Transverse colon (tissue), 4 donors: Measurements from ENCODE around the gene ENHO.

Experiments
- CTCF ChIP-seq, 5 experiments: fragments of 200-600 bp in 3 of 5; fragments of 450-650 bp in 2 of 5; sonication (generic) in 3 of 5; IDR thresholded peaks; 1 replicate in 2 of 5; 2 replicates in 3 of 5; pipeline ENCODE4 v1.5.1; 2016 to 2017; ENCODE audit warnings: antibody characterized with exemption in 5 of 5, inconsistent platforms in 3 of 5, mild to moderate bottlenecking in 2 of 5, moderate library complexity in 1 of 5
- EP300 ChIP-seq: sonication (generic); formaldehyde crosslinking; IDR thresholded peaks from one replicate; pipeline ENCODE4 v1.6.1; 2017; ENCODE audit warnings: antibody characterized with exemption, low read depth
- POLR2A ChIP-seq: fragments of 450-650 bp; IDR thresholded peaks from one replicate; pipeline ENCODE4 v1.6.1; 2016; ENCODE audit warnings: antibody characterized with exemption, mild to moderate bottlenecking, moderate library complexity
- POLR2AphosphoS5 ChIP-seq, 3 donors: sonication (generic); formaldehyde crosslinking; IDR thresholded peaks; one replicate each; pipeline ENCODE4 v1.6.1; 2016; ENCODE audit warnings: antibody characterized with exemption in 3 of 3

DNA sequence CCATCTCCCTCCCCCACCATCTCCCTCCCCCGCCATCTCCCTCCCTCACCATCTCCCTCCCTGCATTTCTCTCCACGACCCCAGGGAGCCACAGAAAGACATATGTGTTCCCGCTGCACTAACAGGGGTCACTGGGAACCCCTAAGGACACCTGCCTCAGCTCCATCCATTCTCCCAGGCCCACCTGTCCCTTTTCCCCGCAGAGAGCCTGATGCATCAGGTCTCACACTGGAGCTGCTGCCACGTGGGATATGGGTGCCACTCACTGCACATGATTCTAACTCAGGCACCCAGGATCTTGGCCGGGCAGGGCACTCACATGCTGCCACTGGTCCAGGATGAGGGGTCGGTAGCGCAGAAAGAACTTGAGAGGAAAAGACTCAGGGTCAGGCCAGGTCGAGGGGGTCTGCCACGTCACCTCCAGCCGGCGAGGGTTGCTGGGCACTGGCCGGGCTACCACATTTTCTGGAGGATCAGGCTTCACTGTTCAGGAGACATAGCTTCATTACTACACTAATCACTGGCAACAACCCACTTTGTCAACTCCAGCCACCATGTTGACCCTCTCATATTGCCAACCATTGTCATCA lies 33.2 kb upstream of the ENHO start:
- TF ChIP-seq CTCF (IDR thresholded peaks at IDR 0.05) = no peak
- no peak for TF ChIP-seq POLR2A
- TF ChIP-seq POLR2AphosphoS5 (IDR thresholded peaks at IDR 0.05) = no peak
- no peak for TF ChIP-seq EP300
